Large intestine (tissue), 3 donors: ENCODE results near the gene RHOD. TPM values are rescaled to one million over a fixed set of nuclear protein-coding genes. Genes with fewer than 3 reads are reported as not detected.
A peak's percentile ranks its signal among the peaks of the same experiment; 100 is the strongest.

Source experiments
- DNase-seq, 2 donors: peaks; one replicate each; pipeline versions ENCODE4 v3.0.0 to v3.0.0-alpha.2; 2013
- H3K27ac ChIP-seq: one replicate; pipeline ENCODE4 v1.5.1; 2013; ENCODE audit warnings: low read length
- H3K27me3 ChIP-seq: 2 replicates; pipeline ENCODE4 v1.6.1; 2013; ENCODE audit warnings: low read length; ENCODE audit not compliant: control insufficient read depth, insufficient read depth
- H3K36me3 ChIP-seq: 2 replicates; pipeline ENCODE4 v1.6.1; 2013; ENCODE audit warnings: low read length; ENCODE audit not compliant: control insufficient read depth, insufficient read depth
- H3K4me1 ChIP-seq: one replicate; pipeline ENCODE4 v1.6.1; 2013; ENCODE audit warnings: low read length; ENCODE audit not compliant: control insufficient read depth, insufficient read depth
- H3K4me3 ChIP-seq: one replicate; pipeline ENCODE4 v1.5.1; 2013; ENCODE audit warnings: low read length
- H3K9me3 ChIP-seq: one replicate; pipeline ENCODE4 v1.6.1; 2013; ENCODE audit warnings: mild to moderate bottlenecking, low read depth, low read length, moderate library complexity; ENCODE audit not compliant: control insufficient read depth
- WGBS: methylation state at CpG from one replicate; pipeline ENCODE4 v1.1.5; 2013; ENCODE audit warnings: low lambda C conversion rate; ENCODE audit not compliant: insufficient coverage; 5-methylcytosine and 5-hydroxymethylcytosine counted together
- polyA plus RNA-seq: library from polyadenylated mRNA; unstranded; fragments of 120-200 nt; gene quantifications from one replicate; pipeline ENCODE4 v1.2.1, GENCODE V29; 2013

RHOD gene
- polyA plus RNA-seq, 1 donor: 22.9 TPM

DNA sequence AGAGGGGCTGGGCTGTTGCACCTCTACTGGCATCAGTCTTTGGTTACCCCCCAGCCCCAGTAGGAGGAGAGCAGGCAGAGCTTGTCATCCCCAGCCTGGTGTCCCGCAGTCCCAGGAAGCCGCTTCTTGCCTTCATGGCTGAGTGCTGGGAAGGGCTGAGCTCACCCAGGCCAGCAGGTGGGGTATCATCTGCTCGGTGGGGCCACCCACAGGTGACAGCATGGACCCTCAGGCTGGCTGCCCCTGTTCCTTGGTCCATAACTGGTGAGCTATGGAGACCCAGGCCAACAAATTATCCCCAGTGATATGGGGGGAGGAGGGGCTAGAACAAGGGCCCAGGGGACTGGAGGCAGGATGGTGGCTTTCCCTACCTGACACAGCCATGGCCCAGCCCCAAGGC is 6.5 kb upstream of the RHOD start:
- DNase-seq: no peak
- no CpG with 5 or more reads among the region's 3 CpGs for WGBS
- Histone ChIP-seq H3K4me1 (peaks cover 8% of the 10 kb centered on the region), H3K27me3 (no peaks in the 10 kb centered on the region), H3K27ac (no peak overlapping the region), H3K36me3 (no peaks in the 10 kb centered on the region), H3K9me3 (no peaks in the 10 kb centered on the region), H3K4me3 (no peak overlapping the region)

- H3K36me3 ChIP-seq: no peaks in the 10 kb centered on the region
- H3K27me3 ChIP-seq: no peaks in the 10 kb centered on the region
- no peak overlapping the region for H3K27ac ChIP-seq
- no CpG with 5 or more reads among the region's 9 CpGs for WGBS
- H3K4me3 ChIP-seq: no peak overlapping the region
- DNase-seq: no peak
- H3K9me3 ChIP-seq: no peaks in the 10 kb centered on the region
- peaks cover 20% of the 10 kb centered on the region for H3K4me1 ChIP-seq
Measured at GRCh38 chr11:67051180-67051893, 5.3 kb upstream of the RHOD start.

- Histone ChIP-seq H3K4me1 (peaks cover 22% of the 10 kb centered on the region), H3K9me3 (no peaks in the 10 kb centered on the region), H3K27ac (no peak overlapping the region), H3K36me3 (no peaks in the 10 kb centered on the region), H3K27me3 (no peaks in the 10 kb centered on the region), H3K4me3 (no peak overlapping the region)
- DNase-seq: no peak
- no CpG with 5 or more reads among the region's 4 CpGs for WGBS
Measured at GRCh38 chr11:67051945-67052488, 4.6 kb upstream of the RHOD start.

- no CpG with 5 or more reads among the region's 5 CpGs for WGBS
- no peak for DNase-seq
- H3K4me3 ChIP-seq: no peak overlapping the region
- H3K27me3 ChIP-seq: no peaks in the 10 kb centered on the region
- peaks cover 28% of the 10 kb centered on the region for H3K4me1 ChIP-seq
- no peak overlapping the region for H3K27ac ChIP-seq
- H3K36me3 ChIP-seq: no peaks in the 10 kb centered on the region
- H3K9me3 ChIP-seq: no peaks in the 10 kb centered on the region
Measured at GRCh38 chr11:67052891-67053290, 3.8 kb upstream of the RHOD start.

DNA sequence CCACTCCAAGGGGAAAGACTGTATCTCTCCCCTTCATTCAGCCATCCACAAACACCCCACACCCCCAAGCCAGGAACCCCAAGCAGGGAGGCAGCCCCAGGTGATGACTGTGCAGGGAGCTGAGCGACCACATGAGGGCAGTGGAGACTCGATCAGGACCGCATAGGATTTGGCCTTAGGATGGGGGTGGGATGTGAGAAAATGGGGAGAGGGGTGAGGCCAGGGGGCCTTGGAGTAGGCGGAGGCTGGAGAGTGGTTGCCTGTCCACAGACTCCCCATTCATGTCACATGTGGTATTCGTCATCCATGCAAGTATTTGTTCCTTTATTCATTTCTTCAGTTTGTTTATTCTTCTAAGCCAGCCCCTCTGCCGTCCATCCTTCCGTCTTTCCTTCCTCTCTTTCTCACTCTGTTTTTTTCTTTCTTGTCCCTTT is 2.7 kb upstream of the RHOD start:
- peak overlapping the region; percentile 96 for H3K27ac ChIP-seq
- H3K4me3 ChIP-seq: no peak overlapping the region
- peak in 1 of 2 donors; percentile 64 for DNase-seq
- H3K9me3 ChIP-seq: no peaks in the 10 kb centered on the region
- H3K27me3 ChIP-seq: no peaks in the 10 kb centered on the region
- H3K36me3 ChIP-seq: no peaks in the 10 kb centered on the region
- H3K4me1 ChIP-seq: peaks cover 32% of the 10 kb centered on the region
- WGBS: 29% methylated on average over 2 of the region's 7 CpGs

DNA sequence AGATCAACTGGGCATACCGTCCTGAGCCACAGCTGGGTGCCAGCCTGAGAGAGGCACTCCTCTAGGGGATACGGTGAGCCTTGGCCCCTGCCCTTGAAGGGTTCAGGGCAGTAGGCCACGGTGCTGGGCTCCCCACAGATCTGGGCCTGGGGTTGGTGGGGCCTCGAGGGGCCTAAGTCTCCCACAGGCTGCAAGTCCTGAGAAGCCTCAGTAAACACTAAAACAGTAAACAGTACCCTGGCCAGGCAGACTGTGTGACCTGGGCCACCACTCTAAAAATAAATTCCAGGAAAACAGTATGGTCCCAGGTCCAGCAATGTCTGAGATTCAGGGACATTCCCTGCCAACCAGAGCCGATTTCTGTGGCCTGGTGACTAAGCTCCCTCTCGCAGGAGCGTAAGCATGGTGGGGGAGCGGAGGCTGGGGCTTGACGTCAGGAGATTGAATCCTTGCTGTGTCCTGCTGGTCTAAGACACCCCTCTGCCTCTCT is 2.3 kb upstream of the RHOD start:
- no peaks in the 10 kb centered on the region for H3K27me3 ChIP-seq
- H3K4me1 ChIP-seq: peaks cover 33% of the 10 kb centered on the region
- DNase-seq: peak in 1 of 2 donors; percentile 51
- no peaks in the 10 kb centered on the region for H3K9me3 ChIP-seq
- WGBS: no CpG with 5 or more reads among the region's 9 CpGs
- peak overlapping the region; percentile 96 for H3K27ac ChIP-seq
- H3K36me3 ChIP-seq: no peaks in the 10 kb centered on the region
- H3K4me3 ChIP-seq: no peak overlapping the region

- H3K4me3 ChIP-seq: peak overlapping the region; percentile 60
- DNase-seq: peak; percentile 98 to 99
- H3K4me1 ChIP-seq: peaks cover 33% of the 10 kb centered on the region
- peak overlapping the region; percentile 96 for H3K27ac ChIP-seq
- no peaks in the 10 kb centered on the region for H3K36me3 ChIP-seq
- H3K27me3 ChIP-seq: no peaks in the 10 kb centered on the region
- H3K9me3 ChIP-seq: no peaks in the 10 kb centered on the region
- WGBS: no CpG with 5 or more reads among the region's 10 CpGs
Measured at GRCh38 chr11:67054836-67055523, 1.7 kb upstream of the RHOD start.

DNA sequence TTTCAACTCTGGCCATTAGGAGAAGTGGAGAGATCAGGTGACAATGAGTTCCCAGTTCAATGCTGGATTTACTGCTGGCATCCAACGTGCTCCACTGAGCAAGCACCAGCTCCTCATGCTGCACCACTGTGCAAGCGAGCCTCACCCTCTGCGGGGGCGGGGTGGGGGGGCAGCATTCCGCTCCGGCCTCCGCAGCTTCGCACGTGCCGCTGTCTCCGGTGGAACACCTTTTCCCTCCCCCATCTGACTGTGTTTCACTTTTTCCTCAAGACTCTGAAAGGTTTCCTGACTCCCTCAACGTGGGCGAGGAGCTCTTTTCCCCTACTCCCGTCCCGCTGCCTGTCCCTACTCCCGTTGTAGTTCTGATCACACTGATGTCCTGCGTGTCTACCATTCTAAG is 835 bp upstream of the RHOD start:
- no CpG with 5 or more reads among the region's 17 CpGs for WGBS
- Histone ChIP-seq H3K9me3 (no peaks in the 10 kb centered on the region), H3K27me3 (no peaks in the 10 kb centered on the region), H3K4me3 (peak overlapping the region; percentile 60), H3K27ac (peak overlapping the region; percentile 96), H3K36me3 (no peaks in the 10 kb centered on the region), H3K4me1 (peaks cover 33% of the 10 kb centered on the region)
- peak; percentile 85 to 91 for DNase-seq

GRCh38 chr11:67057205-67057672 is 592 bp downstream of the RHOD start:
- Histone ChIP-seq H3K27ac (peak overlapping the region; percentile 54), H3K9me3 (no peaks in the 10 kb centered on the region)
- WGBS: no CpG with 5 or more reads among the region's 10 CpGs

GRCh38 chr11:67058506-67058905 is 1.9 kb downstream of the RHOD start:
- no peaks in the 10 kb centered on the region for H3K9me3 ChIP-seq
- WGBS: no CpG with 5 or more reads among the region's 8 CpGs
- H3K4me1 ChIP-seq: peaks cover 33% of the 10 kb centered on the region
- no peak overlapping the region for H3K4me3 ChIP-seq
- H3K27ac ChIP-seq: no peak overlapping the region
- H3K36me3 ChIP-seq: no peaks in the 10 kb centered on the region
- H3K27me3 ChIP-seq: no peaks in the 10 kb centered on the region
- DNase-seq: no peak

More at GRCh38 chr11:67057205-67057672, 592 bp downstream of the RHOD start:
- Histone ChIP-seq H3K4me3 (peak overlapping the region; percentile 60), H3K36me3 (no peaks in the 10 kb centered on the region), H3K4me1 (peaks cover 33% of the 10 kb centered on the region), H3K27me3 (no peaks in the 10 kb centered on the region)
- DNase-seq: no peak
